Fibroblast of skin of back (primary cell): ENCODE measurements around the gene CST2.
"Not testable (repeated sequence)": the region's sequence is repeated elsewhere in the genome, so short reads cannot be mapped to it uniquely, and the experiment has no call there.

Experiments
- DNase-seq: peaks from one replicate; pipeline ENCODE4 v3.0.0-alpha.2; 2013

The CST2 gene

GRCh38 chr20:23810349-23810748, 16.2 kb downstream of the CST2 start:
- not testable (repeated sequence) for DNase-seq

GRCh38 chr20:23800865-23801264, 25.7 kb downstream of the CST2 start:
- no peak for DNase-seq

- DNase-seq: peak; percentile 8
Observed at GRCh38 chr20:23799216-23799847, 27.2 kb downstream of the CST2 start.

GRCh38 chr20:23795526-23795925, 31.0 kb downstream of the CST2 start:
- no peak for DNase-seq

- DNase-seq: no peak
Observed at GRCh38 chr20:23794841-23795240, 31.7 kb downstream of the CST2 start.

- DNase-seq: no peak
Observed at GRCh38 chr20:23794065-23794464, 32.5 kb downstream of the CST2 start.

- DNase-seq: no peak
Observed at GRCh38 chr20:23783447-23783846, 43.1 kb downstream of the CST2 start.

- DNase-seq: peak; percentile 20
Observed at GRCh38 chr20:23782366-23782983, 44.1 kb downstream of the CST2 start.

- DNase-seq: peak; percentile 60
Observed at GRCh38 chr20:23778676-23779075, 47.9 kb downstream of the CST2 start.

GRCh38 chr20:23777380-23777779, 49.1 kb downstream of the CST2 start:
- not testable (repeated sequence) for DNase-seq

GRCh38 chr20:23776067-23776771, 50.3 kb downstream of the CST2 start:
- DNase-seq: peak; percentile 52

GRCh38 chr20:23774081-23774480, 52.4 kb downstream of the CST2 start:
- DNase-seq: no peak
